ENCODE data around the gene IZUMO1R.
"Not testable (repeated sequence)": the region's sequence is repeated elsewhere in the genome, so short reads cannot be mapped to it uniquely, and the experiment has no call there.

Gene IZUMO1R

DNA sequence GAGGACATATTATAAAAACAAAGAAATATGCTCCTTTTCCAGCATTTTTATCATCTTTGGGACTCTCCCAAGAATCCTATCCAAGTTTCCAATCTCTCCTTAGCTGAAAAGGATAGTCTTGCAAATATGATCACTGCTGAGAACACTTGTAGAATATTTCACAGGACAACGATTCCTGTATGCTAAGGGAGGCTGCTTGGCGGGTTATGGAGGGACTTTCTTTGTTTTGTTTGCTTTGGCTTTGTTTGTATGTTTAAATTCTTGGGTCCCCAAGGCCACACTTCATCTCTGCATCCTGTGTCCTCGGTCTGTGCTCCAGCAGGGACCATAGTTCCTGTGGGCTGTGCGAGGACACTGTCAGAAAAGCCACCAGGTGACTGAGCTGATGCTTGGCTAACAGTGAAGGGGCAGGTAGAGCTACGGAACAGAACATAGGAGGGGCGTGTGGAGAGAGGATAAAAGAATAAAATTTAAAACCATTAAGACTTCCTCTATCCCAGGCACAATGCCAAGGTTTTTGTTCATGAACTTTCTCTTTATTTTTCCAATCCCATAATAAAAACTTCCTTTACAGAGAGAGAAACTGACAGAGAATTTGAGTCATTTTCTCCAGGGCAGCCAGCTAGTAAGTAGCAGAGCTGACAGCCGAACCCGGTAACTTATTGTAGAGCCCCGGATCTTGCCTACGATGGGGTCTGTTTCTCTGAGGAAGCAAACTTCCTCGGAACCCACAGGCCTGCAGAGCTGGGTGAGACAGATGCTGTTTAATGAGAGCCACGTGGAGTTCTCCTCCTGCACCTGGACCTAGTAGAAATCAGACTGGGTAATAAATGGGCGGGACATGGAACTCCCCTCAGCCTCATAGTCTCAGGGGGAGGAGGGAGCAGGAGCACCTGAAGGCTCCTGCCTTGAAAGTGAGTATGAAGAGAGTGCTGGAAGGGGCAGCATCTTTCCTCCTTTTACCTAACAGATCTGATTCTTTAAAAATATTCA lies at the start of gene IZUMO1R:
IZUMO1R (plus strand) TSS at position 615 of the 993 bp plus-strand sequence. CDS start 1,057 bp downstream, outside the sequence.
- TF ChIP-seq, protein P1, sequence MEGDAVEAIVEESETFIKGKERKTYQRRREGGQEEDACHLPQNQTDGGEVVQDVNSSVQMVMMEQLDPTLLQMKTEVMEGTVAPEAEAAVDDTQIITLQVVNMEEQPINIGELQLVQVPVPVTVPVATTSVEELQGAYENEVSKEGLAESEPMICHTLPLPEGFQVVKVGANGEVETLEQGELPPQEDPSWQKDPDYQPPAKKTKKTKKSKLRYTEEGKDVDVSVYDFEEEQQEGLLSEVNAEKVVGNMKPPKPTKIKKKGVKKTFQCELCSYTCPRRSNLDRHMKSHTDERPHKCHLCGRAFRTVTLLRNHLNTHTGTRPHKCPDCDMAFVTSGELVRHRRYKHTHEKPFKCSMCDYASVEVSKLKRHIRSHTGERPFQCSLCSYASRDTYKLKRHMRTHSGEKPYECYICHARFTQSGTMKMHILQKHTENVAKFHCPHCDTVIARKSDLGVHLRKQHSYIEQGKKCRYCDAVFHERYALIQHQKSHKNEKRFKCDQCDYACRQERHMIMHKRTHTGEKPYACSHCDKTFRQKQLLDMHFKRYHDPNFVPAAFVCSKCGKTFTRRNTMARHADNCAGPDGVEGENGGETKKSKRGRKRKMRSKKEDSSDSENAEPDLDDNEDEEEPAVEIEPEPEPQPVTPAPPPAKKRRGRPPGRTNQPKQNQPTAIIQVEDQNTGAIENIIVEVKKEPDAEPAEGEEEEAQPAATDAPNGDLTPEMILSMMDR (IDR thresholded peaks at IDR 0.05; ENCODE audit: low read depth, low read length): no peak
- DNase-seq (ENCODE audit: extremely low read depth, low read depth): no peak

DNA sequence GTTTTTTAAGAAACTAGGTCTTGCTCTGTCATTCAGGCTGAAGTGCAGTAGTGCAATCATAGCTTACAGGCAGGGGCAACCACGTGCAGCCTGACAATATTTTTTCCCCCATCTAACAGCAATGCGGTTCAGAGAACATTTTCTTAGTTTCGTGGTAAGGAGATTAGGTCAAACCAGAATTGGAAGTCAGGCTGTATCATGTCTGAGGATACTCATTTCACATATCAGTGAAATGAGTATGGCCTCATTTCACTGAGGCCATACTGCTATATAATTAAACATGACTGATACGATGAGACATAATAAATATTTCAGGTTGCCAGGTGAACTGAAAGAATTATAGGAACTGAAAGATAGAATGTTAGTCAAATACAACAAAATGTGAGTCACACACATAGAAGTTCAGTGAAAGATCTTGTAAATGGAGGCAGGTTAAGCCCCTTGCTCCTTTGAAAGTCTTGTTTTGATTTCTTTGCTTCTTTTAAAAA lies 32.5 kb upstream of the IZUMO1R start:
- DNase-seq (ENCODE audit: extremely low read depth, low read depth): no peak
- TF ChIP-seq, protein P1 (IDR thresholded peaks at IDR 0.05; ENCODE audit: low read depth, low read length): no peak

DNA sequence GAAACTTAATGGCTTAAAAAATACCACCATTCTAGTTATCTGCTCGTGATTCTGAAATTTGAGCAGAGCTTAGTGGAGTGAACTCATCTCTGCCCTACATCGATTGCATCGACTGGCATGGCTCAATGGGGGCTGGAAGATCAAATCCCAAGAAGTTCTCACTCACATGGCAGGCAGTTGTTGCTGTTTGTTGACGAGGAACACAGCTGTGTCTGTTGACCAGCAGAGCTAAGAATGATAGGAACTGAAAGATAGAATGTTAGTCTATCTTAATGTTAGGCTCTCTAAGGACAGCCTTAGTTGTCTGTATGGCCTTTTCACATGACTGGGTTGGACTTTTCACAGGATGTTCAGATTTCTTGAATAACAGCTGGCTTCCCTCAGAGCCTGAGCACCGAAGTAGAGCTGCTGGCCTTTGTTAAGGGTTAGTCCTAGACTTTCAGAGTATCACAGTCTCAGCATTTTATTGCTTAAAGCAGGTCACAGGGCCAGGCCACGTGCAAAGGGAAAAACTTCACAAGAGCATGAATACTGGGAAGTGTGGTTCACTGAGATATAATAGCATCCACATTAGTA lies 31.6 kb upstream of the IZUMO1R start:
- no peak for DNase-seq (ENCODE audit: extremely low read depth, low read depth)
- TF ChIP-seq, protein P1 (IDR thresholded peaks at IDR 0.05; ENCODE audit: low read depth, low read length): no peak

DNA sequence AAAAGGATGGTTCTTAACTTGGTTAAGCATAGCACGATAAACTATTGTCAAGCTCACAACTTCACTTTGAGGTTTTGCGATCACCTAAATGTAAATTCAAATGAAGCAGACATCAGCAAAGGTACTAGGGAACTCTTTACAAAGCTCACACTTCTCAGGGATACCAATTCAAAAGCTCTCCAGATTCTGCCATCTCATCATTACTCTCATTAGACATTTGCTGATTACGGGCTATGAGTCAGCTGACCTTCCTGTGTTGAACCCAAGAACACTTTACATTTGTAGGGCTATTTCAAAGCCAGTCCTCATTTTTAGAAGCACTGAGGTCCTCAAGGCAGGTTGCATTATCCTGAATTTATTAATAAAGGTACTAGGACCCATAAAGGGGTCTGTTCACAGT lies 28.4 kb upstream of the IZUMO1R start:
- TF ChIP-seq, protein P1 (IDR thresholded peaks at IDR 0.05; ENCODE audit: low read depth, low read length): no peak
- DNase-seq (ENCODE audit: extremely low read depth, low read depth): no peak

DNA sequence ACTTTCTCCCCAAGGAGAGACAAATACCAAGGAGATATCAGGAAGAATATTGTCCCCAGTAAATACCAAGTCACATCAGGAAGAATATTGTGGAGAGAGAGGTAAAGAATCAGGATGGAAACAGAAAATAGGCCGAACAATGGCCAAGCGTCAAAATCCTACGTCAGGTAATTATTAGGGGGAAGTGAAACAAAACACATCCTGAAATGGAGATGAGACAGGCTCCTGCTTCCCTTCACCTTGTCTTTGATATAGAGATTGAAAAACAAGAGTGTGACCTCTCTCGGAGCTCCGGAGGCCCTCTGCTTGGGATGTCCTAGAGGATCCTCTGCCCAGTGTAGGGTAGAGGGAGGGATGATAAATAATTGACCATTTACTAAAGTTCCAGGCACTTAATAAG lies 27.4 kb upstream of the IZUMO1R start:
- no peak for DNase-seq (ENCODE audit: extremely low read depth, low read depth)
- TF ChIP-seq, protein P1 (IDR thresholded peaks at IDR 0.05; ENCODE audit: low read depth, low read length): no peak

DNA sequence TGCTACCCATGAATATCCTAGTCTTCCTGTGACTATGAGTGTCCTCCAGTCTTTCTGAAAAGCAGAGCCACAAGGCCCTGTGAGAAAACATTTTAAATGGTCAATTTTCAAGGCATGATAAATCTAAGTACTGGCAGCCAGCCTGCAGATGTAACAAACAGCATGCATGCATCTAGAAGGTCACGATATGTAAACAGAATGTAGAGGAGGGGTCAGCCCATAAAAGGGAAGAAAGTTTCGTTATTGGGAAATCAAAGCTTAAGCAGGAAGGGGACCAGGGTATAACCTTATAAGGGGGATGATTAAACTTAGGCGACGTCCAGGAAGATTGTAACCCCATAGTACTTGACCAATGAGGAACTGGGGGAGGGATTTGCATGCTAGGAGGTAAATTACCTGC lies 26.2 kb upstream of the IZUMO1R start:
- not testable (repeated sequence) for DNase-seq (ENCODE audit: extremely low read depth, low read depth)

DNA sequence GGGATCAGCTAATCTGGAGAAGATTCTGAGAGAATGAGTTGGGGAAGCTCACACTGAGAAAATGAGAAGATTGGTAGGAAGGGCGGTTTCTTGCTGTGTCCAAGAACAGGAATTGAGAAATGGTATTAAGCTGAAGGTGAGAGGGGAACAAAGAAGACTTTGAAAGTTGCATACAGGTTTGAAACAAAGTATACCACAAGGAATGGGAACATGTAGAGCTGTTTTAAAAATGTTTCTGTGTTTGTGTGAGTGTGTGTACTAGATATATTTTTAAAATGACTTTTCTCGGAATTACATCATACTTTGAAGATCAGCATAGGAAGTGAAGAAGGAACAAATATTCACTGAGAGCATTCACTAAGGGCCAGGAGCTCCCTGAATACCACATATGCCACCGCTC lies 24.4 kb upstream of the IZUMO1R start:
- DNase-seq (ENCODE audit: extremely low read depth, low read depth): no peak
- TF ChIP-seq, protein P1 (IDR thresholded peaks at IDR 0.05; ENCODE audit: low read depth, low read length): no peak

Data from AG09319 (cell line).